ENCODE data around the gene USP47.

Gene USP47

GRCh38 chr11:11841723-11842420 lies at the start of gene USP47:
TSS of gene USP47 (plus strand) at chr11:11841972. CDS start at chr11:11842186, 214 bp downstream.
- H3K4me3 Mint-ChIP-seq = no peak within 1 kb of the TSS
- H3K27ac Mint-ChIP-seq = no peak within 1 kb of the TSS
- TF ChIP-seq, protein P1, sequence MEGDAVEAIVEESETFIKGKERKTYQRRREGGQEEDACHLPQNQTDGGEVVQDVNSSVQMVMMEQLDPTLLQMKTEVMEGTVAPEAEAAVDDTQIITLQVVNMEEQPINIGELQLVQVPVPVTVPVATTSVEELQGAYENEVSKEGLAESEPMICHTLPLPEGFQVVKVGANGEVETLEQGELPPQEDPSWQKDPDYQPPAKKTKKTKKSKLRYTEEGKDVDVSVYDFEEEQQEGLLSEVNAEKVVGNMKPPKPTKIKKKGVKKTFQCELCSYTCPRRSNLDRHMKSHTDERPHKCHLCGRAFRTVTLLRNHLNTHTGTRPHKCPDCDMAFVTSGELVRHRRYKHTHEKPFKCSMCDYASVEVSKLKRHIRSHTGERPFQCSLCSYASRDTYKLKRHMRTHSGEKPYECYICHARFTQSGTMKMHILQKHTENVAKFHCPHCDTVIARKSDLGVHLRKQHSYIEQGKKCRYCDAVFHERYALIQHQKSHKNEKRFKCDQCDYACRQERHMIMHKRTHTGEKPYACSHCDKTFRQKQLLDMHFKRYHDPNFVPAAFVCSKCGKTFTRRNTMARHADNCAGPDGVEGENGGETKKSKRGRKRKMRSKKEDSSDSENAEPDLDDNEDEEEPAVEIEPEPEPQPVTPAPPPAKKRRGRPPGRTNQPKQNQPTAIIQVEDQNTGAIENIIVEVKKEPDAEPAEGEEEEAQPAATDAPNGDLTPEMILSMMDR (IDR thresholded peaks at IDR 0.05) = no peak
- H3K27me3 Mint-ChIP-seq (ENCODE audit: low read depth, poor library complexity) = peaks cover 4% of the 10 kb centered on the region
- H3K36me3 Mint-ChIP-seq (ENCODE audit: low read depth) = no peaks in the 10 kb centered on the region
- peak; percentile 97 for DNase-seq
- no peaks in the 10 kb centered on the region for H3K4me1 Mint-ChIP-seq
- no peaks in the 10 kb centered on the region for H3K9me3 Mint-ChIP-seq

- Mint-ChIP-seq H3K9me3 (no peaks in the 10 kb centered on the region), H3K27ac (no peak overlapping the region), H3K27me3 (ENCODE audit: low read depth, poor library complexity) (peaks cover 17% of the 10 kb centered on the region), H3K4me1 (no peaks in the 10 kb centered on the region), H3K36me3 (ENCODE audit: low read depth) (no peaks in the 10 kb centered on the region), H3K4me3 (no peak overlapping the region)
- TF ChIP-seq, protein P1 (IDR thresholded peaks at IDR 0.05) = no peak
- DNase-seq = no peak
Measured at GRCh38 chr11:11793073-11793472, 48.7 kb upstream of the USP47 start.

- Mint-ChIP-seq H3K27me3 (ENCODE audit: low read depth, poor library complexity) (peaks cover 11% of the 10 kb centered on the region), H3K4me1 (no peaks in the 10 kb centered on the region), H3K27ac (no peak overlapping the region), H3K4me3 (no peak overlapping the region), H3K9me3 (no peaks in the 10 kb centered on the region), H3K36me3 (ENCODE audit: low read depth) (no peaks in the 10 kb centered on the region)
- TF ChIP-seq, protein P1 (IDR thresholded peaks at IDR 0.05) = peak; percentile 63
- DNase-seq = peak; percentile 75
Measured at GRCh38 chr11:11798586-11799438, 43.0 kb upstream of the USP47 start.

DNA sequence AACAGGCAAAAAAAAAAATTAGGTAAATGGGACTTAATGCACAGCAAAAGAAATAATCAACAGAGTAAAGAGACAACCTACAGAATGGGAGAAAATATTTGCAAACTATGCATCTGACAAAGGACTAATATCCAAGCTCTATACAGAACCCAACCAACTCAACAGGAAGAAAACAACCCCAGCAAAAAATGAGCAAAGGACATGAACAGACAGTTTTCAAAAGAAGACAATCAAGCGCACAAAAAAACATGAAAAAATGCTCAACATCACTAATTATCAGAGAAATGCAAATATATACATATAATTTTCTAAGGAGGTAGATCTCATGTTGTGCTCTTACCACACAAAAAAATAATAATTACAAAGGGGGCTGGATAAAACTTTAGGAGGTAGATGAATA lies 36.5 kb upstream of the USP47 start:
- peaks cover 3% of the 10 kb centered on the region for H3K27me3 Mint-ChIP-seq (ENCODE audit: low read depth, poor library complexity)
- peaks cover 5% of the 10 kb centered on the region for H3K9me3 Mint-ChIP-seq
- TF ChIP-seq, protein P1 (IDR thresholded peaks at IDR 0.05) = no peak
- H3K36me3 Mint-ChIP-seq (ENCODE audit: low read depth) = no peaks in the 10 kb centered on the region
- H3K4me3 Mint-ChIP-seq = no peak overlapping the region
- DNase-seq = no peak
- peaks cover 7% of the 10 kb centered on the region for H3K4me1 Mint-ChIP-seq
- H3K27ac Mint-ChIP-seq = no peak overlapping the region

DNA sequence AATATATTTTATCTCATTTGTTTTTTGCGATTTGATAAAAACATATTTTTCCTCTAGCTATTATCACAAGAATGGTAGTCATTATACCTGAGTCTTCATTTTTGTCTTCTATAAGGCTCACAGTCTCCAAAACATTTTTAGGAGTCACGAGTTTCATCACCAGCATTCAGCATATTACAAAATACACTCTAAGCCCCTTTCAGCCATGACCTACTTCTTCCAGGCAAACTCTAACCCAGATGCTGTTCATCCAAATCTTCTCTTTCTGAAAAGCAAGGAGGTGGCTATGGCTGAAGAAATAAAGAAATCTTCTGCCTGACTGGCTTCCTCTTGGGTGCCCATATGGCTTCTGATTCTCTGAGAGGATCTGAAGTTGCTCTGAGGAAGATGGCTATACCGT lies 35.7 kb upstream of the USP47 start:
- no peaks in the 10 kb centered on the region for H3K36me3 Mint-ChIP-seq (ENCODE audit: low read depth)
- no peak overlapping the region for H3K27ac Mint-ChIP-seq
- H3K4me3 Mint-ChIP-seq = no peak overlapping the region
- H3K27me3 Mint-ChIP-seq (ENCODE audit: low read depth, poor library complexity) = peaks cover 3% of the 10 kb centered on the region
- no peak for DNase-seq
- peaks cover 7% of the 10 kb centered on the region for H3K4me1 Mint-ChIP-seq
- peaks cover 5% of the 10 kb centered on the region for H3K9me3 Mint-ChIP-seq
- TF ChIP-seq, protein P1 (IDR thresholded peaks at IDR 0.05) = no peak
